LNCaP clone FGC (cell line): ENCODE measurements around the gene SCFD2.
"Not testable (repeated sequence)": the region's sequence is repeated elsewhere in the genome, so short reads cannot be mapped to it uniquely, and the experiment has no call there.

Experiments
- DNase-seq: peaks from one replicate; pipeline ENCODE4 v3.0.0-alpha.2; 2011; ENCODE audit warnings: low read depth
- H3K4me3 ChIP-seq: 2 replicates; pipeline ENCODE4 v1.5.1; 2011; ENCODE audit warnings: mild to moderate bottlenecking, low read depth, low read length, control low read depth
- CTCF ChIP-seq: IDR thresholded peaks from 2 replicates; pipeline ENCODE4 v1.5.1; 2012; ENCODE audit warnings: mild to moderate bottlenecking; ENCODE audit not compliant: control insufficient read depth, insufficient read depth; ENCODE audit errors: extremely low read depth

The SCFD2 gene

GRCh38 chr4:53060278-53060677 is 305.6 kb downstream of the SCFD2 start:
- no peak for TF ChIP-seq CTCF
- no peak overlapping the region for H3K4me3 ChIP-seq
- DNase-seq = no peak

GRCh38 chr4:53059871-53060270 is 306.0 kb downstream of the SCFD2 start:
- TF ChIP-seq CTCF = no peak
- no peak for DNase-seq
- no peak overlapping the region for H3K4me3 ChIP-seq

- TF ChIP-seq CTCF = no peak
- no peak for DNase-seq
- H3K4me3 ChIP-seq = no peak overlapping the region
These were observed 306.6 kb downstream of the SCFD2 start for GRCh38 chr4:53059256-53059655.

- no peak overlapping the region for H3K4me3 ChIP-seq
These were observed 308.2 kb downstream of the SCFD2 start for GRCh38 chr4:53057679-53058078.

GRCh38 chr4:53057108-53057507 is 308.8 kb downstream of the SCFD2 start:
- not testable (repeated sequence) for DNase-seq, H3K4me3 ChIP-seq

More at GRCh38 chr4:53057679-53058078, 308.2 kb downstream of the SCFD2 start:
- TF ChIP-seq CTCF = no peak
- DNase-seq = no peak

GRCh38 chr4:53055716-53056403 is 310.0 kb downstream of the SCFD2 start:
- DNase-seq = no peak
- no peak for TF ChIP-seq CTCF
- no peak overlapping the region for H3K4me3 ChIP-seq

GRCh38 chr4:53055274-53055673 is 310.6 kb downstream of the SCFD2 start:
- DNase-seq = no peak
- no peak for TF ChIP-seq CTCF
- no peak overlapping the region for H3K4me3 ChIP-seq
